SJSA1 (cell line): Measurements from ENCODE around the gene SLC1A7. TPM values are rescaled to one million over a fixed set of nuclear protein-coding genes. Genes with fewer than 3 reads are reported as not detected.

Experiments
- total RNA-seq: library from RNA; depleted of rRNA; stranded (reverse); fragments of >200 nt; shearing (Covaris generic); gene quantifications from 2 replicates; pipeline ENCODE4 v1.2.3, GENCODE V29; 2014; rRNA removed

SLC1A7 gene
- total RNA-seq, 1 experiment from 2014 or later: 12.1 TPM

Other genes with a start within 250 kb of the SLC1A7 start
- 4.8 and 5.4 TPM in 2 replicates for gene ECHDC2, start 220.9 kb downstream of the SLC1A7 start, total RNA-seq
- gene SCP2, start 215.4 kb downstream of the SLC1A7 start, total RNA-seq: 224 and 288 TPM in 2 replicates
- 1.3 and 4.1 TPM in 2 replicates for gene PODN, start 80.4 kb downstream of the SLC1A7 start, total RNA-seq
- 12.1 and 23.5 TPM in 2 replicates for gene CPT2, start 54.2 kb upstream of the SLC1A7 start, total RNA-seq
- gene CZIB, start 78.0 kb upstream of the SLC1A7 start, total RNA-seq: 90.0 and 92.7 TPM in 2 replicates
- gene MAGOH, start 95.9 kb upstream of the SLC1A7 start, total RNA-seq: 35.4 and 76.7 TPM in 2 replicates
- 15.6 and 16.2 TPM in 2 replicates for gene LRP8, start 185.4 kb upstream of the SLC1A7 start, total RNA-seq